ENCODE results near the gene NUCKS1. TPM values are rescaled to one million over a fixed set of nuclear protein-coding genes. Genes with fewer than 3 reads are reported as not detected.

NUCKS1 gene
- total RNA-seq, 1 experiment from 2014 or later, result 195 TPM

- DNase-seq (ENCODE audit: low spot score), result no peak
These were observed 48.6 kb downstream of the NUCKS1 start for GRCh38 chr1:205701420-205701819.

GRCh38 chr1:205700865-205701401 lies 49.0 kb downstream of the NUCKS1 start:
- DNase-seq (ENCODE audit: low spot score), result no peak

GRCh38 chr1:205699416-205699815 lies 50.6 kb downstream of the NUCKS1 start:
- DNase-seq (ENCODE audit: low spot score), result no peak

- DNase-seq (ENCODE audit: low spot score), result no peak
These were observed 51.1 kb downstream of the NUCKS1 start for GRCh38 chr1:205698921-205699320.

- DNase-seq (ENCODE audit: low spot score), result no peak
These were observed 56.5 kb downstream of the NUCKS1 start for GRCh38 chr1:205693421-205693991.

GRCh38 chr1:205692423-205692822 lies 57.6 kb downstream of the NUCKS1 start:
- DNase-seq (ENCODE audit: low spot score), result no peak

GRCh38 chr1:205690122-205690756 lies 59.7 kb downstream of the NUCKS1 start:
- no peak for DNase-seq (ENCODE audit: low spot score)

GRCh38 chr1:205689479-205689878 lies 60.5 kb downstream of the NUCKS1 start:
- no peak for DNase-seq (ENCODE audit: low spot score)

- no peak for DNase-seq (ENCODE audit: low spot score)
These were observed 61.6 kb downstream of the NUCKS1 start for GRCh38 chr1:205688171-205689080.

GRCh38 chr1:205687242-205687641 lies 62.7 kb downstream of the NUCKS1 start:
- no peak for DNase-seq (ENCODE audit: low spot score)

- no peak for DNase-seq (ENCODE audit: low spot score)
These were observed 68.6 kb downstream of the NUCKS1 start for GRCh38 chr1:205681364-205681763.

GRCh38 chr1:205680073-205680851 lies 69.7 kb downstream of the NUCKS1 start, which contains the start of gene SLC45A3:
SLC45A3 (minus strand) TSS chr1:205680509; CDS start chr1:205664656, 15,853 bp downstream.
- no peak for DNase-seq (ENCODE audit: low spot score)

- no peak for DNase-seq (ENCODE audit: low spot score)
These were observed 71.5 kb downstream of the NUCKS1 start for GRCh38 chr1:205678286-205679111.

GRCh38 chr1:205677167-205677566 lies 72.8 kb downstream of the NUCKS1 start:
- DNase-seq (ENCODE audit: low spot score), result no peak

- no peak for DNase-seq (ENCODE audit: low spot score)
These were observed 73.4 kb downstream of the NUCKS1 start for GRCh38 chr1:205676597-205676996.

- DNase-seq (ENCODE audit: low spot score), result no peak
These were observed 74.0 kb downstream of the NUCKS1 start for GRCh38 chr1:205676002-205676401.

- no peak for DNase-seq (ENCODE audit: low spot score)
These were observed 74.7 kb downstream of the NUCKS1 start for GRCh38 chr1:205675247-205675646.

- DNase-seq (ENCODE audit: low spot score), result no peak
These were observed 77.0 kb downstream of the NUCKS1 start for GRCh38 chr1:205672970-205673369.

GRCh38 chr1:205672395-205672889 lies 77.5 kb downstream of the NUCKS1 start:
- no peak for DNase-seq (ENCODE audit: low spot score)

All from H4 (cell line).